ENCODE results near the gene OLFML2A.
"Not testable (repeated sequence)": the region's sequence is repeated elsewhere in the genome, so short reads cannot be mapped to it uniquely, and the experiment has no call there.

OLFML2A gene

DNA sequence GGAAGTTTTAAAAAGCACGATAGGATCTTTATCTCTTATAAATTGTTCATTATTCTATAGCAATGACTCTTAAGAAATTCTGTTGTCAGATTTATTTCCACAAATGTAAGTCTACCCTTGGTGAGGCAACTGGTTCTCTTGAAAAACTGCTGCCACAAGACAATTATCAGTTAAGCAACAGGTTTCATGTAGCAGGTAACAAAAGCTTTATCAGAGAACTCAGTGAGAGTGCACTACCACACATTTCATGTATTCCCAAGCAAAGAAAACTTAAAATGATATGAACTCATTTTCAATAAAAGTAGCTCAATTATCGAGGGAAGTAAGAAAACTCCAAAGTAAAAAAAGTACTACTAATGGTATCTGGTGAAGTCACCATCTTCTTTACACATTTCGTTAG is 15.2 kb upstream of the OLFML2A start:
- no peak for DNase-seq

DNA sequence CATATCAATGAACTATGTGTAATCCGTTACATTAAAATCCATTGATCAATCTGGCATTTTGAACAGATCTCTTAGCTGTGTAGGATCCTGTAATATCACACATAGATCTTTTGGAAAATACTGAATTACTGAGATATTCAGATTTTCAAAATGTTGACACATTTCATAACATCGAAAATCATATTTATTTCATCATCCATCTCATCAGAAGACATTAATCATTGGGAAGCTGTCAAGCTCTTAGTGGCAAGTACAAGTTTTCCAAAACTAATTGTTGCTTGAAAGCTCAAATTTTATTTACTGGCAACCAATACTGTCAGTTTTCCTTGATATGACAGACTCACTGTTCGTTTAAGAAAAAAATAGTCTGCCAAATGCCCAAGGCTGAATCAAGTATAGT is 14.3 kb upstream of the OLFML2A start:
- no peak for DNase-seq

DNA sequence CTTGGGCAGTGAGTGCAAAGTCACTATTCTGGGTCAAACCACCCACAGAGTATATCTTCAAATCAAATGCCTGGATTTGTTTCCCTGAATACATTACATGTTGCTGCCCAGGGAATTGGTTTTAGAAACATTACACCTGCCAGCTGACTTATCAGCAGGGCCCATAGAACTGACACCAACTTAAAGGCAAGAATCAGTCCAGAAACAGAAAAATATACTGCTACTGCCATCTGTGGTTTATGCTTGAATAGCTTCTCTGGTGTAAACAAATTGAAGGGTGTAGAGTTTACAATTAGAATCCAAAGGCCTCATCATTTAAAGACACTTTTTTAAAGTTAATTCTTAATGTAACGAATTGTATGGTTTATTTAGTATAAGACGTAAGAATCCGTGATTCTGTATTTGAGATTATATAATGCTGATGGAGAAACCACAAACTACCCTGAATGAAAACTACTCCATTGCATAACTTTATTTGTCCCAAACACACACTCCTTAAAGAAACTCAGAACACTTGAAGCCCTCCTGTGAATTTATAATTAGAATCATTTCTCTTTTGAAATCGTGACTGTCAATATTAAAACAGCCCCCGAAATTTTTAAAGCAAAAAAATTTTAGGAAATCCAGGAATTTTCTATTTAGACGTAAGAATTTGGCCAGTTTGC is 12.0 kb upstream of the OLFML2A start:
- no peak for DNase-seq

- no peak for DNase-seq
Measured at GRCh38 chr9:124765439-124765835, 11.5 kb upstream of the OLFML2A start.

GRCh38 chr9:124766326-124766725 is 10.6 kb upstream of the OLFML2A start:
- DNase-seq = no peak

DNA sequence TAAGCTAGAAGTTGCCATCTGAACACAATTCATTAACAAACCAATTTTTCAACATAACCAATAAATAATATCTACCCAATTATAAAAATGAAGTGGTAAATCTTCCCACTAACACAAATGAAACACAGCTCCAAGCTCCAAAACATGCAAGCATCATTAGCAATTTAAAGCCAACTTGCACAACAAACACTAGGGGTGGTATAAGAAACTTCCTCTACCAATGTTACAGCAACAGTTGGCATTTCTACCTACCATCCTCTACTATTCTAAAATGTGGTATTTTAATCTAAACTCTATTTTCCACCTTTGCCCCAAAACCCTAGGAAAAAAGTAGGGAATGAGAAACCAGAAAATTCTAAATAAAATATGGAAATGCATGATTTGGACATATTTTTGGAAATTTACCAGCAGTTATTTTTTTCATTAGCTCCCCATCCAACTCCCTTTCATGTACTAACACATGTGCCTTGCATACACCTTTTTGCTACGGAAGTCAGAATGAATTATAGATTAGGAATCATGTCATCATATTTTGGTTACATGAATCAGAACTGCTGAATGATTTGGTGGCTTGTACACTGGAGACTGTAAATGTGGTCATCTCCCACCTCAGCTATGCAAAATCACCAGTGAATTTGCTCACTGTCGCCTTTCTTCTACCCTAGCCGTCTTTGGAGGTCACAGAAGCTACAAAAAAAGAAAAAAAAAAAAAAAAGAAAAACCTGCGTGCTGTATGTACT is 9.9 kb upstream of the OLFML2A start:
- DNase-seq = no peak

DNA sequence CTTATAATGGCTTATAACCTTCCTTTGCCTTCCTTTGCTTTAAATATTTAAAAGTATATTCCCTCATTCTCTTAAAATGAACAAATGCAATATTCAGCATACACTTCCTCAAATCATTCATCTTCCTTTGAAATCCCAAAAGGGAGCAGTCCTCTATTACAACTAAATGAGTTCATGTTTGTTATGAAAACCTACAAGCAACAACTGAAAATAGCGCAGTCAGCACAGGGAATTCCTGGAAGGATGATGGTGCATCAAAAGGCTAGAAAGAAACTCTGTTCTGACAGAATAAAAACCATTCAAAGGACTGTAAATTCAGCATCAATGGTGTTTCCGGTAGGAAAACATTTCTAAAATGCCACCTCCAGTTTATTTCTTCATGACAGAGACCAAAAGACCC is 9.1 kb upstream of the OLFML2A start:
- DNase-seq = no peak

- DNase-seq = no peak
Measured at GRCh38 chr9:124768334-124768733, 8.6 kb upstream of the OLFML2A start.

DNA sequence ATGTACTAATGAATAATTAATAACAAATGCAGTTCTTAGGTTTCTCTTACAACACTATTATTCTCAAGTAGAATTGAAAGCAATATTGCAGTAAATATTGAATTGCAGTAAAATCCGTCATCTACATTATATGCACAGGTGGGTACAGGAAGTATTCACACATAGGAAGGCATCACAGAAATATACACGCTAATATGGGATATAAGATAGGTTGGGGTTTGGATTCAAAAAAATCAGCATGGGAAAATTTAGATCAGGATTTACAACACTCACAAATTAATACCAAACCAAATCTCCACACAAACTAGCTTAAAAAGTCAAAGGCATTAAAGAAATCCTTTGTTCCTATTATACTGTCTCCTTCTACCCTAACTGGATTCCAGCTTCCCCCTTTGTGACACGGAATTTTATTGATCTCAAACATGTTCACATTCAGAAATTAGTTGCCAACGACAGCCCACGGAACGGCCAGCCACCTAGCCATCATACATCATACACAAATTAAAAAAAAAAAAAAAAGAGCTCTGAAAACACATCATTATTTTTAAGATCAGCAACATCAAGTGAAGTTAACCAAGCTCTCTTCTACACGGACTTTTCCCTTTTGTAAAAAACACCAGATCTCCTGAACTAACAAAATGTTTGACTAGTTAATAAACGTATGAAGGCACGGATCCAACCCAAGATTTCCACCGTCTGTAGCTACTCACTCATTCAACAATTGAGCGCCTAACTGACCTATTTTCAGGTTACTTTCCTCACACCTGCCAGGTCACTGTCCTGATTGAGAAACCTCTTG is 8.0 kb upstream of the OLFML2A start:
- DNase-seq = no peak

GRCh38 chr9:124769549-124770358 is 7.2 kb upstream of the OLFML2A start:
- peak; percentile 49 for DNase-seq

GRCh38 chr9:124770359-124771020 is 6.4 kb upstream of the OLFML2A start:
- DNase-seq = no peak

DNA sequence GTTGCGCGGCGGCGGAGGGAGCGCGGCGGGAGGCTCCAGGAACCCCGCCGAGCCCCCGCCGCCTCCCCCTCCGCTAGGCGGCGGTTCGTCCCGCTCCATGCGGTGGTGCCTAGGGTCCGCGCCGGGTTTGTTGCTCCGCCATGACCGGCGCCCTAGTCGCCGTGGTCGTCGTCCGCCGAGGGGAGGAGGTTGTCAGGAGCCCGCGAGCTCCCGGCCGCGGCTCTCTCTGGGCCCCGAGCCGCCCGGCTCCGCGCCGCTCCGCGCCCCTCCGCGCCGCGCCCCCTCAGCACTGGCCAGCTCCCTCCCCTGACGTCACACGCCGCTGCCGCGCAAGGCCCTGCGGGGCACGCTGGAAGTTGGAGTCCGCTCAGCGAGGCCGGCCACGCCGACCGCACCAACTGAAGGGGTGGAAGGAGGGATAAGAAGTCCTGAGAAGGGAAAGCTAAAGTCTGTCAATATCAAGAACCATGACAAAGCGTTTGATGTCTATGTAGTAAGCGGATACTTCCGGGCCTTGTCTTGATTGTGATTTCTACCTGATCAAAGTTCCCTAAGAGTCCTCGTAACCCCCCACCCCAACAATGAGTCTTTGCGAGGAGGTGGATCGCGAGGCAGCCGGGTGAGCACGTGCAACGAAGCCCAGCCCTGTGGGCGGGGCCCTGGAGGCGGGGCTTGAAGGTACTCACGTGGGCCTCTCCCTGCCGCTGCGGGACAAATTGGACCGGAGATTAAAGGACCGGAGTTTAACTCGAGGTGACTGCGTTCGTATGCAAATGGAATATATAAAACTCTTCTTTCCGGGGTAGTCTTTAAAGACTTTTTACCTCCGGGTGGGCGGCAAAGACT is 5.7 kb upstream of the OLFML2A start, which contains the start of gene NR6A1:
TSS of gene NR6A1 (minus strand) at position 291 of the 846 bp plus-strand sequence.
- peak; percentile 99 for DNase-seq

GRCh38 chr9:124771867-124772679 is 4.9 kb upstream of the OLFML2A start:
- DNase-seq = no peak

DNA sequence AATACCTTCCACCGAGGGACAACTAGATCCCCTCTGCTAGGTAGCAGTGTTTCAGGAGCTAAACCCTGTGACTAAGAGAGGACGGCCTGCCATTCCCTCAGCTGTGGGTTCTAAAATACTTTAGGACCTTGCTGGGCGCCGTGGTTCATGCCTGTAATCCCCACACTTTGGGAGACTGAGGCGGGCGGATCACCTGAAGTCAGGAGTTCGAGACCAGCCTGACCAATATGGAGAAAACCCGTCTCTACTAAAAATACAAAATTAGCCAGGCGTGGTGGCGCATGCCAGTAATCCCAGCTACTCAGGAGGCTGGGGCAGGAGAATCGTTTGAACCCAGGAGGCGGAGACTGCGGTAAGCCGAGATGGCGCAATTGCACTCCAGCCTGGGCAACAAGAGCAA is 4.1 kb upstream of the OLFML2A start:
- not testable (repeated sequence) for DNase-seq

- no peak for DNase-seq
Measured at GRCh38 chr9:124773473-124774128, 3.3 kb upstream of the OLFML2A start.

GRCh38 chr9:124774129-124774978 is 2.6 kb upstream of the OLFML2A start:
- peak; percentile 68 for DNase-seq

GRCh38 chr9:124776618-124776953 is 347 bp upstream of the OLFML2A start:
- no peak for DNase-seq

GRCh38 chr9:124778575-124779367 is 1.8 kb downstream of the OLFML2A start:
- DNase-seq = no peak

All from KG1 (cell line).